Heart right ventricle (tissue), 16 donors: ENCODE results near the gene TMEM181. TPM values are rescaled to one million over a fixed set of nuclear protein-coding genes. Genes with fewer than 3 reads are reported as not detected.

Experiments used
- ATAC-seq, 8 donors: fragments of 200-7000 bp; cut with Tn5 transposase; one replicate each; pipeline ENCODE4 v1.9.1; 2020; ENCODE audit warnings: mild to moderate bottlenecking in 8 of 8, moderate library complexity in 8 of 8, moderate number of reproducible peaks in 1 of 8
- DNase-seq, 2 donors: peaks; one replicate each; pipeline ENCODE4 v3.0.0-alpha.2; 2020
- H3K27ac ChIP-seq, 10 donors: fragments of 200-600 bp; sonication (generic) in 2 of 10; one replicate each; pipeline versions ENCODE4 v1.5.0 to v1.8.0; 2020 to 2022; ENCODE audit warnings: mild to moderate bottlenecking in 3 of 10
- H3K27me3 ChIP-seq, 7 donors: fragments of 200-600 bp; one replicate each; pipeline ENCODE4 v1.8.0; 2021 to 2022; ENCODE audit warnings: mild to moderate bottlenecking in 2 of 7
- H3K36me3 ChIP-seq, 9 donors: fragments of 200-600 bp; sonication (generic) in 1 of 9; one replicate each; pipeline versions ENCODE4 v1.5.0 to v1.8.0; 2020 to 2022; ENCODE audit warnings: mild to moderate bottlenecking in 2 of 9
- H3K4me1 ChIP-seq, 9 donors: fragments of 200-600 bp; sonication (generic) in 1 of 9; one replicate each; pipeline versions ENCODE4 v1.5.0 to v1.8.0; 2020 to 2022; ENCODE audit warnings: mild to moderate bottlenecking in 4 of 9
- H3K4me3 ChIP-seq, 10 donors: fragments of 200-600 bp; sonication (generic) in 2 of 10; one replicate each; pipeline versions ENCODE4 v1.5.0 to v1.8.0; 2020 to 2022; ENCODE audit warnings: mild to moderate bottlenecking in 7 of 10, moderate library complexity in 2 of 10
- H3K9me3 ChIP-seq, 11 donors: fragments of 200-600 bp in 10 of 11; sonication (generic) in 2 of 11; one replicate each; pipeline versions ENCODE4 v1.5.0 to v1.8.0; 2013 to 2022; ENCODE audit warnings: mild to moderate bottlenecking in 2 of 11, control low read depth in 1 of 11, moderate library complexity in 1 of 11
- CTCF ChIP-seq, 9 donors: fragments of 200-600 bp; sonication (generic) in 2 of 9; IDR thresholded peaks; one replicate each; pipeline versions ENCODE4 v1.5.0 to v1.8.0; 2021 to 2022; ENCODE audit warnings: antibody characterized with exemption in 9 of 9, mild to moderate bottlenecking in 5 of 9, moderate library complexity in 1 of 9
- WGBS, 2 donors: extraction: QIAGEN DNeasy Blood & Tissue Kit; methylation state at CpG; one replicate each; pipeline ENCODE4 v1.1.7; 2013; ENCODE audit warnings: inconsistent platforms in 1 of 2; 5-methylcytosine and 5-hydroxymethylcytosine counted together
- intact Hi-C, 10 donors: fragments of 100-400 bp; cut with DNase I; formaldehyde crosslinking; loops; one replicate each; pipeline versions ENCODE4 v1.11.1 to v1.14.2; 2022
- polyA plus RNA-seq, 2 donors: library from polyadenylated mRNA; stranded (reverse); fragments of 200-250 nt; gene quantifications; one replicate each; pipeline ENCODE4 v1.2.3, GENCODE V29; 2013
- total RNA-seq, 10 donors: library from RNA; stranded (reverse); fragmentation: NEBNext Ultra II Directional in 3 of 10; extraction: Animal tissue kit (Norgen Biotek cat#: 25700) in 3 of 10; gene quantifications; one replicate each; pipeline versions ENCODE4 v1.2.1 to v1.2.4, GENCODE V29; 2021 to 2023
- donor health status: Arrhythmogenic right ventricular cardiomyopathy.
- donor health status: ischemic (EF 13 %, LVEDD 7.1; RV severe dilation, severe dysfunction).
- donor health status: healthy with polysubstance abuse.
- donor health status: DM: no; HTN: yes; CAD: no.
- donor health status: DM: no; HTN: no; CAD: no.
- donor health status: ischemic (EF 25% LVEDD 6.9; RV normal size, moderate dysfunction).
- donor health status: ischemic (EF 25% LVEDD 5.7; RV mildly dilated, moderate dysfunction).
- donor health status: healthy.
- donor health status: DM: yes; HTN: yes; CAD: no.
- donor health status: Ischemic cardiomyopathy.
- donor health status: ischemic (EF 35%, LVEDD 5.7; RV mildly dilated, moderate dysfunction).
- donor health status: nonischemic (EF 11% LVEDD 7.7; RV severe dilation, severe dysfunction).
- donor health status: DM: yes; HTN: yes; CAD: no.
- donor health status: PGD.
- donor health status: ischemic (EF 29% LVEDD 5.4; RV normal size, mild dysfunction).
- donor health status: nonischemic (EF 23%, LVEDD 6.1; RV moderate dilation, normal function).

The TMEM181 gene
- total and polyA plus RNA-seq, 12 donors, result 5.9 to 13.4 (median 9.6) TPM

GRCh38 chr6:158608221-158608620, 48.3 kb downstream of the TMEM181 start:
- H3K4me1 ChIP-seq, result peaks cover 3 to 36% (median 20%) of the 10 kb centered on the region in 9 donors
- no peak overlapping the region for H3K4me3 ChIP-seq
- no peaks in the 10 kb centered on the region for H3K27me3 ChIP-seq
- peak overlapping the region in 2 of 10 donors; percentile 33 to 60 for H3K27ac ChIP-seq
- WGBS, 2 donors, result 93 to 96% methylated on average over 12 of the region's 12 CpGs
- DNase-seq (no peak), ATAC-seq (no peak)
- TF ChIP-seq CTCF (IDR thresholded peaks at IDR 0.05), result no peak
- peaks cover 0 to 93% (median 9%) of the 10 kb centered on the region in 9 donors for H3K36me3 ChIP-seq
- intact Hi-C loops, result loop anchor here in 5 of 10 donors (5.0 to 10.0 kb wide), 3 partner anchors 386 to 393 kb away; no protein-coding TSS in a partner anchor
- H3K9me3 ChIP-seq, result no peaks in the 10 kb centered on the region

GRCh38 chr6:158609455-158610155, 49.7 kb downstream of the TMEM181 start:
- TF ChIP-seq CTCF (IDR thresholded peaks at IDR 0.05), result no peak
- Histone ChIP-seq H3K4me1 (peaks cover 3 to 36% (median 20%) of the 10 kb centered on the region in 9 donors), H3K36me3 (peaks cover 0 to 92% (median 8%) of the 10 kb centered on the region in 9 donors), H3K27me3 (no peaks in the 10 kb centered on the region), H3K27ac (peak overlapping the region in 4 of 10 donors; percentile 37 to 60 (median 47)), H3K9me3 (peaks cover 0 to 2% (median 0%) of the 10 kb centered on the region in 11 donors), H3K4me3 (no peak overlapping the region)
- intact Hi-C loops, result loop anchor here in 5 of 10 donors (5.0 to 10.0 kb wide), 3 partner anchors 387 to 395 kb away; no protein-coding TSS in a partner anchor
- DNase-seq, result no peak
- peak in 5 of 8 donors; percentile 15 to 51 (median 40) for ATAC-seq
- 81 to 83% methylated on average over 13 of the region's 13 CpGs for WGBS, 2 donors

GRCh38 chr6:158610319-158610968, 50.6 kb downstream of the TMEM181 start:
- peak overlapping the region in 4 of 10 donors; percentile 41 to 60 (median 59) for H3K27ac ChIP-seq
- H3K4me3 ChIP-seq, result no peak overlapping the region
- H3K36me3 ChIP-seq, result peaks cover 0 to 98% (median 8%) of the 10 kb centered on the region in 9 donors
- H3K27me3 ChIP-seq, result no peaks in the 10 kb centered on the region
- intact Hi-C loops, result no loop called here
- WGBS, 2 donors, result 63 to 70% methylated on average over 9 of the region's 9 CpGs
- DNase-seq, result no peak
- TF ChIP-seq CTCF (IDR thresholded peaks at IDR 0.05), result no peak
- peaks cover 3 to 36% (median 20%) of the 10 kb centered on the region in 9 donors for H3K4me1 ChIP-seq
- peaks cover 0 to 10% (median 0%) of the 10 kb centered on the region in 11 donors for H3K9me3 ChIP-seq
- peak in 6 of 8 donors; percentile 57 to 76 (median 62) for ATAC-seq

GRCh38 chr6:158611039-158611438, 51.1 kb downstream of the TMEM181 start:
- 67 to 75% methylated on average over 3 of the region's 3 CpGs for WGBS, 2 donors
- no peak for TF ChIP-seq CTCF (IDR thresholded peaks at IDR 0.05)
- intact Hi-C loops, result no loop called here
- peaks cover 0 to 97% (median 8%) of the 10 kb centered on the region in 9 donors for H3K36me3 ChIP-seq
- no peak for DNase-seq
- peak overlapping the region in 4 of 10 donors; percentile 53 to 60 (median 59) for H3K27ac ChIP-seq
- H3K27me3 ChIP-seq, result no peaks in the 10 kb centered on the region
- no peak overlapping the region for H3K4me3 ChIP-seq
- peak in 2 of 8 donors; percentile 14 to 35 for ATAC-seq
- H3K9me3 ChIP-seq, result peaks cover 0 to 14% (median 0%) of the 10 kb centered on the region in 11 donors
- H3K4me1 ChIP-seq, result peaks cover 3 to 36% (median 20%) of the 10 kb centered on the region in 9 donors
